ENCODE measurements around the gene DGKQ.

Gene DGKQ

DNA sequence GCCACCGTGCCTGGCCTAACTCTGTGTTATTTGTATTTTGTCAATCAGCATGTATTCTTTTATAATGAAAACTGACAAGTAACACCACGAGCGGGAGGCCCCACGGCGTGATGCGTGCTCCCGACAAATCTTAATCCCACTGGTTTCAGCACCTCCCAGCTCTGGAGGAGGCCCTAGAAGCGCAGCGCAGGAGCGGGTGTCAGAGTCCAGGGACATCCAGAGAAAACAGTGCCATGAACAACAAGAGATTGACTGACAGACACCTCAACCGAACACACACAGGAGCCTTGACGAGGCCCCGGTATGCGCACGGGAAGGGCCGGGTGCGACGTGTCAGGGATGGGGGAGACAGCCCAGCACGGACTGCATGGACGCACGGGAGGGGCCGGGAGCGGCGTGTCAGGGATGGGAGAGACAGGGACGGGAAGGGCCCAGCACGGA lies 64.2 kb downstream of the DGKQ start:
- H3K36me3 ChIP-seq (ENCODE audit: control insufficient read depth, insufficient read depth, low read length), result peaks cover 3% of the 10 kb centered on the region; the same call in 1 of the 2 replicates
- no CpG with 5 or more reads among the region's 26 CpGs for WGBS (ENCODE audit: insufficient coverage, insufficient read length)

More for the DNA sequence above, 64.2 kb downstream of the DGKQ start:
- no peak overlapping the region for H3K4me3 ChIP-seq (ENCODE audit: low read length)
- no peak overlapping the region for H3K27ac ChIP-seq (ENCODE audit: low read length)
- no peak for DNase-seq (ENCODE audit: low read depth, low spot score)
- no peaks in the 10 kb centered on the region for H3K4me1 ChIP-seq (ENCODE audit: control insufficient read depth, insufficient read depth, low read length)
- no peaks in the 10 kb centered on the region for H3K9me3 ChIP-seq (ENCODE audit: control insufficient read depth, insufficient read depth, low read length)
- no peaks in the 10 kb centered on the region for H3K27me3 ChIP-seq (ENCODE audit: control insufficient read depth, insufficient read depth, low read length)

All from iPS DF 6.9 (cell line).